Body of pancreas (tissue), 4 donors: Measurements from ENCODE around the gene IGSF11.

Experiments
- CTCF ChIP-seq, 7 experiments: fragments of 450-650 bp in 4 of 7; fragments of 200-600 bp in 3 of 7; sonication (generic) in 3 of 7; IDR thresholded peaks; one replicate each; pipeline ENCODE4 v1.5.1; 2016 to 2019; ENCODE audit warnings: antibody characterized with exemption in 7 of 7
- POLR2A ChIP-seq, 3 donors: fragments of 450-650 bp; IDR thresholded peaks; one replicate each; pipeline ENCODE4 v1.6.1; 2016; ENCODE audit warnings: antibody characterized with exemption in 3 of 3, mild to moderate bottlenecking in 2 of 3

DNA sequence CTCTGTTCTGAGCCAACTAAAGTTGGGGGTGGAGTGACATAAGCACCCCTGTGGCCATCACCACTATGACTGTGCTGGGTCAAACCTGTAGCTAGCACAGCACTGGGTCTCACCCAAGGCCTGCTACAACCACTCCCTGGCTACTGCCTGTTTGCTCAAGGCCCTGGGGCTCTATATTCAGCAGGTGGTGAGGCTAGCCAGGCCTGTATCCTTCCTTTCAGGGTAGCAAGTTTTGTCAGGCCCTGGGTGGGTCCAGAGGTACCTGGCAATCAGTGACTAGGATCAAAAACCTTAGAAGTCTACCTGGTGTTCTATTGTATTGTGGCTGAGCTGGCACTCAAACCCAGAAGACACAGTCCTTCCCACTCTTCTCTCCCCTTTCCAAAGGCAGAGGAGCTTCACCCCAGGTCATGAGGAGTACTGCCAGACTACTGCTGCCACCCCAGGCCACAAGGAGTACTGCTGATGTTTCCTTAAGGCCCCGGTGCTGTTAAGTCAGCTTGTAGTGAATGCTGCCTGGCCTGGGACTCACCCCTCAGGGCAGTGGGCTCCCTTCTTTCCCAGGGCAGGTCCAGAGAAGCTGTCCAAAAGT, 170.8 kb downstream of the IGSF11 start:
- TF ChIP-seq CTCF (IDR thresholded peaks at IDR 0.05) (no peak), POLR2A (IDR thresholded peaks at IDR 0.05) (no peak)
